ENCODE results near the gene NEMP1.

DNA sequence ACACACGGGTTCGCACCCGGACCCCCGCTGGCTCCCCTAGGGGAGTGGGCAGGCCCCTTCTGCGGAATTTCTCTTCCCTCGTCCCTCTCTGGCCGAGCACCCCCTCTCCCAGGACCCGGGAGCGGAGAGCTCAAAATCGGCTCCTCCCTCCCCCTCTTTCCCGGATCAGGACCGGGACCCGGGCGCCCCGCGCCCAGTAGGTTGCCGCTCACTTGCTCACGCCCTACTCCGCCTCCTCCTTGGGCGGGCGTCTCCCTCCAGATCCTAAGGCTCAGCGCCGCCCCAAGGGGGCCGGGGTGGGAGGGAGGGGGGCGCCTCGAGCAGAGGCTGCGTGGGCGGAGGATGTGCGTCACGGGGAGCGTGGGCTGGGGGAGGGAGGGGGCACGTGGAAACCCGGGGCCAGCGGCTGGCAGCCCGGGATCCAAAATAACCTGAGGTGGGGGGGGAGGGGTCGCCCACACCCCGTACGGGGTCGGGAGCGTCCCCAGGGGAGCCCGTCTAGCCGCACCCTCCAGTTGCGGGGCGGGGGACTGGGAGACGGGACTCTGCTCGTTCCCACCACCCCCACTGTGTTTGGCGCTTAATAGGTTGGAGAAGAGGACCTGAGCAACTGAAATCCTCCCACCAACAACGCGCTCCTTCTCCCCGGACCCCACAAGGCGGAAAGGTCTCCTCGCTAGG, 8.6 kb upstream of the NEMP1 start:
- TF ChIP-seq, protein P1, sequence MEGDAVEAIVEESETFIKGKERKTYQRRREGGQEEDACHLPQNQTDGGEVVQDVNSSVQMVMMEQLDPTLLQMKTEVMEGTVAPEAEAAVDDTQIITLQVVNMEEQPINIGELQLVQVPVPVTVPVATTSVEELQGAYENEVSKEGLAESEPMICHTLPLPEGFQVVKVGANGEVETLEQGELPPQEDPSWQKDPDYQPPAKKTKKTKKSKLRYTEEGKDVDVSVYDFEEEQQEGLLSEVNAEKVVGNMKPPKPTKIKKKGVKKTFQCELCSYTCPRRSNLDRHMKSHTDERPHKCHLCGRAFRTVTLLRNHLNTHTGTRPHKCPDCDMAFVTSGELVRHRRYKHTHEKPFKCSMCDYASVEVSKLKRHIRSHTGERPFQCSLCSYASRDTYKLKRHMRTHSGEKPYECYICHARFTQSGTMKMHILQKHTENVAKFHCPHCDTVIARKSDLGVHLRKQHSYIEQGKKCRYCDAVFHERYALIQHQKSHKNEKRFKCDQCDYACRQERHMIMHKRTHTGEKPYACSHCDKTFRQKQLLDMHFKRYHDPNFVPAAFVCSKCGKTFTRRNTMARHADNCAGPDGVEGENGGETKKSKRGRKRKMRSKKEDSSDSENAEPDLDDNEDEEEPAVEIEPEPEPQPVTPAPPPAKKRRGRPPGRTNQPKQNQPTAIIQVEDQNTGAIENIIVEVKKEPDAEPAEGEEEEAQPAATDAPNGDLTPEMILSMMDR (IDR thresholded peaks at IDR 0.05) = no peak
- TF ChIP-seq POLR2A (IDR thresholded peaks at IDR 0.05) (peak in 1 of 2 donors; percentile 81), POLR2AphosphoS5 (IDR thresholded peaks at IDR 0.05; ENCODE audit: insufficient read depth in 1 of 2, low read depth in 1 of 2) (peak in 1 of 2 donors; percentile 86)

Data from vagina (tissue), 2 donors.